ENCODE measurements around the gene TMEM44. TPM values are rescaled to one million over a fixed set of nuclear protein-coding genes. Genes with fewer than 3 reads are reported as not detected.

The TMEM44 gene
- total and polyA plus RNA-seq, 2 of the 4 experiments (the other 2 are of a cell fraction) = 9.7 to 24.2 TPM

- no peak overlapping the region for H2BK15ac ChIP-seq (ENCODE audit: low read depth, low read length)
- no peak overlapping the region; the same call in 1 of the 2 replicates for H3K27ac ChIP-seq (ENCODE audit: insufficient read depth, low read length)
- no peaks in the 10 kb centered on the region for H3K9me1 ChIP-seq (ENCODE audit: insufficient read depth, low read length)
- H2BK120ac ChIP-seq (ENCODE audit: low read depth, low read length) = no peak overlapping the region
- no peaks in the 10 kb centered on the region for H3K27me3 ChIP-seq (ENCODE audit: control insufficient read depth, insufficient read depth, low read length)
- no peak overlapping the region for H3K4me2 ChIP-seq (ENCODE audit: low read depth, low read length)
- H2AK9ac ChIP-seq (replicated peaks; ENCODE audit: low read depth, low read length, poor library complexity) = no peak overlapping the region
- no peaks in the 10 kb centered on the region for H3K9me3 ChIP-seq (ENCODE audit: control insufficient read depth, insufficient read depth, low read length)
- no peak overlapping the region for H2AFZ ChIP-seq (replicated peaks; ENCODE audit: low read length, poor library complexity)
- H2BK20ac ChIP-seq (ENCODE audit: low read depth, low read length) = no peak overlapping the region
- no peak overlapping the region for H2AK5ac ChIP-seq (ENCODE audit: low read depth, low read length)
- no peak overlapping the region for H4K8ac ChIP-seq (ENCODE audit: low read depth in 2 of 2, low read length in 2 of 2)
- H4K20me1 ChIP-seq (ENCODE audit: insufficient read depth, low read length) = no peaks in the 10 kb centered on the region
- no peak overlapping the region for H3K4me3 ChIP-seq (ENCODE audit: insufficient read depth, low read depth, low read length)
- in situ Hi-C loops (cut with MboI; ENCODE audit: low sequenced_read_pairs) (no loop called here), intact Hi-C loops (cut with micrococcal nuclease) (no loop called here), dilution Hi-C loops (cut with HindIII; ENCODE audit: low sequenced_read_pairs, unreplicated experiment) (no loop called here)
- no peak overlapping the region for H3K14ac ChIP-seq (replicated peaks; ENCODE audit: low read depth, low read length)
- no peak overlapping the region for H3K56ac ChIP-seq (ENCODE audit: extremely low read depth, insufficient read depth, low read length)
- ChIA-PET CTCF (interaction anchor here (0.6 kb wide), 1 partner anchor 229 kb away, joined by 3 read pairs; no protein-coding TSS in a partner anchor), POLR2A (ENCODE audit: unreplicated experiment) (interaction anchor here (0.5 kb wide), 1 partner anchor 572 kb away, joined by 3 read pairs; no protein-coding TSS in a partner anchor)
- H3K18ac ChIP-seq (ENCODE audit: low read depth, low read length) = no peak overlapping the region
- H3K36me3 ChIP-seq (ENCODE audit: control insufficient read depth, insufficient read depth, low read length) = peaks cover 27% of the 10 kb centered on the region
- no peak overlapping the region for H3K9ac ChIP-seq (ENCODE audit: low read depth, low read length)
- no peak overlapping the region for H4K91ac ChIP-seq (ENCODE audit: insufficient read depth, low read depth, low read length)
- H3K4ac ChIP-seq (ENCODE audit: low read depth, low read length) = no peak overlapping the region
- no peak for ATAC-seq (ENCODE audit: low read depth)
- no peak overlapping the region for H4K5ac ChIP-seq (ENCODE audit: low read depth, low read length)
- peaks cover 7 to 10% of the 10 kb centered on the region in 2 experiments; a peak in 2 of 4 replicates for H3K79me1 ChIP-seq (ENCODE audit: low read depth in 1 of 2, low read length in 2 of 2)
- H3K4me1 ChIP-seq (ENCODE audit: control insufficient read depth, insufficient read depth, low read length) = no peaks in the 10 kb centered on the region; the same call in 1 of the 2 replicates
- H3K23ac ChIP-seq (ENCODE audit: low read depth, low read length) = no peak overlapping the region
- H2BK5ac ChIP-seq (ENCODE audit: low read depth, low read length, poor library complexity, severe bottlenecking) = no peak overlapping the region
- DNase-seq = no peak
- TF ChIP-seq SMC3 (IDR thresholded peaks at IDR 0.05; ENCODE audit: low read depth, low read length) = no peak
- TF ChIP-seq CHD1 (IDR thresholded peaks at IDR 0.05; ENCODE audit: low read depth, low read length) = no peak
- TF ChIP-seq MXI1 (IDR thresholded peaks at IDR 0.05; ENCODE audit: borderline replicate concordance, low read depth, low read length) = no peak
- TF ChIP-seq RCOR1 (IDR thresholded peaks at IDR 0.05; ENCODE audit: insufficient replicate concordance, low read length) = no peak
- no peak for TF ChIP-seq FOS (IDR thresholded peaks at IDR 0.05; ENCODE audit: low read depth, low read length)
- no peak for TF ChIP-seq RFX5 (IDR thresholded peaks at IDR 0.05; ENCODE audit: low read depth, low read length)
- no peak for TF ChIP-seq MAZ (IDR thresholded peaks at IDR 0.05; ENCODE audit: borderline replicate concordance, low read depth, low read length)
- no peak for TF ChIP-seq POLR2A (IDR thresholded peaks at IDR 0.05; ENCODE audit: low read depth, low read length)
- TF ChIP-seq ELK1 (IDR thresholded peaks at IDR 0.05; ENCODE audit: borderline replicate concordance, low read depth, low read length) = no peak
- no peak for TF ChIP-seq RAD21 (IDR thresholded peaks at IDR 0.05; ENCODE audit: low read length)
- no peak for TF ChIP-seq BHLHE40 (IDR thresholded peaks at IDR 0.05; ENCODE audit: low read depth, low read length)
- no TSS peak for BruUV-seq (replicated peaks)
- WGBS, 2 experiments (ENCODE audit: extremely low coverage in 2 of 2, insufficient read length in 1 of 2) = no CpG with 5 or more reads among the region's 6 CpGs
These were observed 28.7 kb upstream of the TMEM44 start for GRCh38 chr3:194661946-194662345.
